ENCODE data around the gene UGT1A8.
A peak's percentile ranks its signal among the peaks of the same experiment; 100 is the strongest.

UGT1A8 gene

GRCh38 chr2:233684640-233685039 lies 67.2 kb downstream of the UGT1A8 start:
- no CpG with 5 or more reads among the region's 1 CpG for whole genome bisulfite sequencing, 2 donors (ENCODE audit: extremely low coverage in 2 of 2, insufficient read length in 2 of 2, insufficient replicate concordance in 1 of 2)

DNA sequence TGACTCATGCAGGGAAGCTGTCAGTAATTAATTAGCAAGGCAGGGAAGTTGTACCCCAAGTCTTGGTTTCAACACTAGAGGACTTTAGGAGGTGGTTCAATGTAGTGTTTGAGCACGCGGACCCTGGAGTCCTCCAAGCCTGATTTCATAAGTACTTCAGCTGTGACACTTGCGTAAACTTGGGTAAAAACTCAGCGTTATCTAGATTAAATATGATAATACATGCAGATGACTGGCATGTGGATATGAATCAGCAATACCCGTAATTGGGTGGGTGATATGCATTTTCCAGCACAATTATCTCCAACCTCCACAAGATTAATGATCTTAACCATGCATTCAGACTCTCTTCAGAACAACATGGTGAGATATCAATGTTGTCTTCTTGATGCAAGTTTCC lies 69.5 kb downstream of the UGT1A8 start:
- H2AFZ ChIP-seq (ENCODE audit: low read length), result no peak overlapping the region
- no CpG with 5 or more reads among the region's 5 CpGs for WGBS, 2 donors (ENCODE audit: extremely low coverage in 2 of 2, insufficient read length in 2 of 2, insufficient replicate concordance in 1 of 2)
- H3K9me3 ChIP-seq (replicated peaks in 1 of 2; ENCODE audit: control insufficient read depth in 2 of 2, insufficient read depth in 1 of 2, low read depth in 1 of 2, low read length in 2 of 2), result no peaks in the 10 kb centered on the region

More at GRCh38 chr2:233684640-233685039, 67.2 kb downstream of the UGT1A8 start:
- Histone ChIP-seq H2BK5ac (ENCODE audit: low read length) (no peak overlapping the region), H3K36me3 (replicated peaks in 1 of 2; ENCODE audit: control insufficient read depth in 2 of 2, insufficient read depth in 2 of 2, low read length in 2 of 2) (no peaks in the 10 kb centered on the region), H3K23ac (ENCODE audit: low read depth, low read length, poor library complexity) (no peak overlapping the region), H4K8ac (ENCODE audit: low read depth, low read length) (no peak overlapping the region), H3K27me3 (ENCODE audit: control insufficient read depth in 3 of 3, insufficient read depth in 3 of 3, low read depth in 1 of 3, low read length in 3 of 3) (no peaks in the 10 kb centered on the region), H3K27ac (replicated peaks; ENCODE audit: low read length) (no peak overlapping the region), H4K91ac (ENCODE audit: low read depth, low read length, poor library complexity) (no peak overlapping the region), H3K9me3 (replicated peaks in 1 of 2; ENCODE audit: control insufficient read depth in 2 of 2, insufficient read depth in 1 of 2, low read depth in 1 of 2, low read length in 2 of 2) (no peaks in the 10 kb centered on the region), H3K4me2 (ENCODE audit: insufficient read depth, low read length, poor library complexity, severe bottlenecking) (no peak overlapping the region), H3K4me1 (ENCODE audit: control insufficient read depth in 2 of 2, insufficient read depth in 1 of 2, low read depth in 1 of 2, low read length in 2 of 2) (no peaks in the 10 kb centered on the region), H3K14ac (ENCODE audit: low read length) (no peak overlapping the region), H2AK5ac (ENCODE audit: low read depth, low read length) (no peak overlapping the region), H3K18ac (ENCODE audit: low read length) (no peak overlapping the region), H2BK120ac (ENCODE audit: low read depth, low read length) (no peak overlapping the region), H3K4ac (ENCODE audit: low read length) (no peak overlapping the region), H3K4me3 (ENCODE audit: low read length in 2 of 2) (no peak overlapping the region), H3K9ac (ENCODE audit: low read depth, low read length, poor library complexity) (no peak overlapping the region), H2BK15ac (ENCODE audit: low read length) (no peak overlapping the region), H2AFZ (ENCODE audit: low read length) (no peak overlapping the region), H3K79me1 (ENCODE audit: low read depth, low read length) (no peaks in the 10 kb centered on the region), H2BK12ac (ENCODE audit: low read length) (no peak overlapping the region)
- no peak for DNase-seq (ENCODE audit: low spot score)

GRCh38 chr2:233688341-233688740 lies 70.9 kb downstream of the UGT1A8 start:
- no peaks in the 10 kb centered on the region for H3K36me3 ChIP-seq (replicated peaks in 1 of 2; ENCODE audit: control insufficient read depth in 2 of 2, insufficient read depth in 2 of 2, low read length in 2 of 2)
- H3K27ac ChIP-seq (replicated peaks; ENCODE audit: low read length), result no peak overlapping the region
- H3K9me3 ChIP-seq (replicated peaks in 1 of 2; ENCODE audit: control insufficient read depth in 2 of 2, insufficient read depth in 1 of 2, low read depth in 1 of 2, low read length in 2 of 2), result no peaks in the 10 kb centered on the region
- H3K18ac ChIP-seq (ENCODE audit: low read length), result no peak overlapping the region
- H3K9ac ChIP-seq (ENCODE audit: low read depth, low read length, poor library complexity), result no peak overlapping the region
- no peak overlapping the region for H3K14ac ChIP-seq (ENCODE audit: low read length)
- no peak overlapping the region for H3K23ac ChIP-seq (ENCODE audit: low read depth, low read length, poor library complexity)
- H2BK12ac ChIP-seq (ENCODE audit: low read length), result no peak overlapping the region
- no peak overlapping the region for H2BK15ac ChIP-seq (ENCODE audit: low read length)
- no peaks in the 10 kb centered on the region for H3K79me1 ChIP-seq (ENCODE audit: low read depth, low read length)
- no peak overlapping the region for H2BK5ac ChIP-seq (ENCODE audit: low read length)
- no peak for DNase-seq (ENCODE audit: low spot score)
- no peak overlapping the region for H2BK120ac ChIP-seq (ENCODE audit: low read depth, low read length)
- no peak overlapping the region for H2AK5ac ChIP-seq (ENCODE audit: low read depth, low read length)
- H4K91ac ChIP-seq (ENCODE audit: low read depth, low read length, poor library complexity), result no peak overlapping the region
- H3K4me1 ChIP-seq (ENCODE audit: control insufficient read depth in 2 of 2, insufficient read depth in 1 of 2, low read depth in 1 of 2, low read length in 2 of 2), result no peaks in the 10 kb centered on the region
- WGBS, 2 donors (ENCODE audit: extremely low coverage in 2 of 2, insufficient read length in 2 of 2, insufficient replicate concordance in 1 of 2), result no CpG with 5 or more reads among the region's 5 CpGs
- H3K27me3 ChIP-seq (ENCODE audit: control insufficient read depth in 3 of 3, insufficient read depth in 3 of 3, low read depth in 1 of 3, low read length in 3 of 3), result no peaks in the 10 kb centered on the region
- no peak overlapping the region for H3K4me3 ChIP-seq (ENCODE audit: low read length in 2 of 2)
- no peak overlapping the region for H3K4me2 ChIP-seq (ENCODE audit: insufficient read depth, low read length, poor library complexity, severe bottlenecking)
- H4K8ac ChIP-seq (ENCODE audit: low read depth, low read length), result no peak overlapping the region
- no peak overlapping the region for H2AFZ ChIP-seq (ENCODE audit: low read length)
- no peak overlapping the region for H3K4ac ChIP-seq (ENCODE audit: low read length)

More for the DNA sequence above, 69.5 kb downstream of the UGT1A8 start:
- no peak overlapping the region for H2BK5ac ChIP-seq (ENCODE audit: low read length)
- no peak overlapping the region for H4K91ac ChIP-seq (ENCODE audit: low read depth, low read length, poor library complexity)
- no peak overlapping the region for H3K27ac ChIP-seq (replicated peaks; ENCODE audit: low read length)
- H2BK120ac ChIP-seq (ENCODE audit: low read depth, low read length), result no peak overlapping the region
- H2BK12ac ChIP-seq (ENCODE audit: low read length), result no peak overlapping the region
- no peak overlapping the region for H2AK5ac ChIP-seq (ENCODE audit: low read depth, low read length)
- DNase-seq (ENCODE audit: low spot score), result no peak
- no peak overlapping the region for H2BK15ac ChIP-seq (ENCODE audit: low read length)
- H3K23ac ChIP-seq (ENCODE audit: low read depth, low read length, poor library complexity), result no peak overlapping the region
- no peaks in the 10 kb centered on the region for H3K27me3 ChIP-seq (ENCODE audit: control insufficient read depth in 3 of 3, insufficient read depth in 3 of 3, low read depth in 1 of 3, low read length in 3 of 3)
- H3K18ac ChIP-seq (ENCODE audit: low read length), result no peak overlapping the region
- H3K4ac ChIP-seq (ENCODE audit: low read length), result no peak overlapping the region
- H3K4me1 ChIP-seq (ENCODE audit: control insufficient read depth in 2 of 2, insufficient read depth in 1 of 2, low read depth in 1 of 2, low read length in 2 of 2), result no peaks in the 10 kb centered on the region
- H3K4me3 ChIP-seq (ENCODE audit: low read length in 2 of 2), result no peak overlapping the region
- H3K36me3 ChIP-seq (replicated peaks in 1 of 2; ENCODE audit: control insufficient read depth in 2 of 2, insufficient read depth in 2 of 2, low read length in 2 of 2), result no peaks in the 10 kb centered on the region
- H4K8ac ChIP-seq (ENCODE audit: low read depth, low read length), result no peak overlapping the region
- H3K4me2 ChIP-seq (ENCODE audit: insufficient read depth, low read length, poor library complexity, severe bottlenecking), result no peak overlapping the region
- H3K79me1 ChIP-seq (ENCODE audit: low read depth, low read length), result no peaks in the 10 kb centered on the region
- no peak overlapping the region for H3K14ac ChIP-seq (ENCODE audit: low read length)
- H3K9ac ChIP-seq (ENCODE audit: low read depth, low read length, poor library complexity), result no peak overlapping the region

DNA sequence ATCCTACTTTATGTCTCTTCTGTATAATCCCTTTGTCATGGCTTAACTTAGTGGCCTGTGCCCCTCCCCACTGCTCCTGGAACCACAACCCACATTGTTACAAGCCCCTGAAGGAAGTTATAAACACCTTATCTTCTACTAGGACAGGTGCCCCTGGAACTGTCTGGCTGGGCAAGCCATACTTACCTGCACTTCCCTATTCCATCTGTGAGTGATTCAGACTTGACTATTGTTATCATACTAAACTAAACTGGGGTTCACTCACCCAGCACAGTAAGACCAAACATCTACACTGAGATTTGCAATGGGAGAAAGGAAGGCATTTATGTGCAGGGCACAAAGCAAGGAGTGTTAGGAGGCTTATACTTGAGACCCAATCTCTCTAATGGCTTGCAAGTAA lies 71.6 kb downstream of the UGT1A8 start:
- Histone ChIP-seq H3K36me3 (replicated peaks in 1 of 2; ENCODE audit: control insufficient read depth in 2 of 2, insufficient read depth in 2 of 2, low read length in 2 of 2) (no peaks in the 10 kb centered on the region), H3K4ac (ENCODE audit: low read length) (no peak overlapping the region), H3K9ac (ENCODE audit: low read depth, low read length, poor library complexity) (no peak overlapping the region), H3K4me1 (ENCODE audit: control insufficient read depth in 2 of 2, insufficient read depth in 1 of 2, low read depth in 1 of 2, low read length in 2 of 2) (no peaks in the 10 kb centered on the region), H2BK12ac (ENCODE audit: low read length) (no peak overlapping the region), H2BK120ac (ENCODE audit: low read depth, low read length) (no peak overlapping the region), H4K91ac (ENCODE audit: low read depth, low read length, poor library complexity) (no peak overlapping the region), H3K79me1 (ENCODE audit: low read depth, low read length) (no peaks in the 10 kb centered on the region), H3K4me3 (ENCODE audit: low read length in 2 of 2) (no peak overlapping the region), H3K18ac (ENCODE audit: low read length) (no peak overlapping the region), H3K27me3 (ENCODE audit: control insufficient read depth in 3 of 3, insufficient read depth in 3 of 3, low read depth in 1 of 3, low read length in 3 of 3) (no peaks in the 10 kb centered on the region), H3K9me3 (replicated peaks in 1 of 2; ENCODE audit: control insufficient read depth in 2 of 2, insufficient read depth in 1 of 2, low read depth in 1 of 2, low read length in 2 of 2) (no peaks in the 10 kb centered on the region), H4K8ac (ENCODE audit: low read depth, low read length) (no peak overlapping the region), H2BK5ac (ENCODE audit: low read length) (no peak overlapping the region), H2AK5ac (ENCODE audit: low read depth, low read length) (no peak overlapping the region), H3K14ac (ENCODE audit: low read length) (no peak overlapping the region), H2AFZ (ENCODE audit: low read length) (peak overlapping the region; percentile 44), H3K27ac (replicated peaks; ENCODE audit: low read length) (no peak overlapping the region), H3K4me2 (ENCODE audit: insufficient read depth, low read length, poor library complexity, severe bottlenecking) (no peak overlapping the region), H3K23ac (ENCODE audit: low read depth, low read length, poor library complexity) (no peak overlapping the region), H2BK15ac (ENCODE audit: low read length) (no peak overlapping the region)
- no peak for DNase-seq (ENCODE audit: low spot score)

Data from neuronal stem cell (in vitro differentiated cells).